GM23338 (cell line): ENCODE results near the gene CNN3. TPM values are rescaled to one million over a fixed set of nuclear protein-coding genes. Genes with fewer than 3 reads are reported as not detected.

Source experiments
- CREB1 ChIP-seq: fragments of 250-450 bp; sonication (Bioruptor Pico); IDR thresholded peaks from 2 replicates; pipeline ENCODE4 v1.5.0; 2020; ENCODE audit warnings: low read depth, mild to moderate bottlenecking, moderate library complexity
- EZH2 ChIP-seq: fragments of 200-600 bp; sonication (generic); IDR thresholded peaks from one replicate; pipeline ENCODE4 v1.8.0; 2017; ENCODE audit warnings: antibody characterized with exemption, mild to moderate bottlenecking, low read depth; ENCODE audit not compliant: unreplicated experiment
- EZH2phosphoT487 ChIP-seq: fragments of 200-600 bp; sonication (generic); IDR thresholded peaks from one replicate; pipeline ENCODE4 v1.8.1; 2018; ENCODE audit warnings: antibody characterized with exemption; ENCODE audit not compliant: unreplicated experiment
- JUNB ChIP-seq: IDR thresholded peaks from one replicate; pipeline ENCODE4 v1.6.1; 2016; ENCODE audit warnings: antibody characterized with exemption; ENCODE audit not compliant: unreplicated experiment
- POLR2AphosphoS5 ChIP-seq: IDR thresholded peaks from 2 replicates; pipeline ENCODE4 v1.6.1; 2016; ENCODE audit warnings: antibody characterized with exemption, low read depth
- STAT1 ChIP-seq: IDR thresholded peaks from one replicate; pipeline ENCODE4 v1.6.1; 2016; ENCODE audit warnings: antibody characterized with exemption; ENCODE audit not compliant: unreplicated experiment
- polyA plus RNA-seq: library from polyadenylated mRNA; unstranded; fragments of >200 nt; fragmentation: Nextera tagmentation; extraction: Ambion mirVana; gene quantifications from 2 replicates; pipeline ENCODE4 v1.2.1, GENCODE V29; 2016
- total RNA-seq: library from RNA; depleted of rRNA; stranded (reverse); fragments of >200 nt; shearing (Covaris generic); gene quantifications from 2 replicates; pipeline ENCODE4 v1.2.3, GENCODE V29; 2014
- TF ChIP-seq, protein P1 (sequence below): fragments of 250-450 bp; sonication (Bioruptor Pico); IDR thresholded peaks from 2 replicates; pipeline ENCODE4 v1.5.0; 2020; ENCODE audit warnings: mild to moderate bottlenecking, moderate library complexity
- TF ChIP-seq, protein P2 (sequence below): IDR thresholded peaks from 2 replicates; pipeline ENCODE4 v1.6.1; 2016; ENCODE audit warnings: antibody characterized with exemption
- TF ChIP-seq, protein P3 (sequence below): IDR thresholded peaks from one replicate; pipeline ENCODE4 v1.6.1; 2018; ENCODE audit warnings: antibody characterized with exemption; ENCODE audit not compliant: unreplicated experiment

CNN3 gene
- total and polyA plus RNA-seq, 2 experiments from 2014 or later, result 220 to 312 TPM

DNA sequence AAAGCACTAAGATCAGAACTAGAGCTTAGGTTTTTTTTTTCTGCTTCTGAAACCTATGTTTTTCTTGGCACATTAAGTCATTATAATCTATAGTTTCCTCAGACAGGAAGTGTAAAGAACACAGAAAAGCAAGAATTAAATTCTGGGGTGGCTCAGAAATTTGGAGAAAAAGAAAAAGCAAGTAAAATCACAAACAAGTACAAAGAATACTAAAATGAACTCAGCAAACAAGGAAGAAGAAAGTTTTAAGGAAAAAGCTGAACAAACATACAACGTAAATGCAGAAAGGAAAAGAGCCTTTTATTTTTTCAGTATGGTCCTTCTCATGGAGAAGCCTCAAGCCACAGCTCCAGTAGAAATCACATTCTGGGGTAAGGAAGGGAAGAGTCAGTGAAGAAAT lies 8.6 kb upstream of the CNN3 start (continued):
- TF ChIP-seq, protein P1, sequence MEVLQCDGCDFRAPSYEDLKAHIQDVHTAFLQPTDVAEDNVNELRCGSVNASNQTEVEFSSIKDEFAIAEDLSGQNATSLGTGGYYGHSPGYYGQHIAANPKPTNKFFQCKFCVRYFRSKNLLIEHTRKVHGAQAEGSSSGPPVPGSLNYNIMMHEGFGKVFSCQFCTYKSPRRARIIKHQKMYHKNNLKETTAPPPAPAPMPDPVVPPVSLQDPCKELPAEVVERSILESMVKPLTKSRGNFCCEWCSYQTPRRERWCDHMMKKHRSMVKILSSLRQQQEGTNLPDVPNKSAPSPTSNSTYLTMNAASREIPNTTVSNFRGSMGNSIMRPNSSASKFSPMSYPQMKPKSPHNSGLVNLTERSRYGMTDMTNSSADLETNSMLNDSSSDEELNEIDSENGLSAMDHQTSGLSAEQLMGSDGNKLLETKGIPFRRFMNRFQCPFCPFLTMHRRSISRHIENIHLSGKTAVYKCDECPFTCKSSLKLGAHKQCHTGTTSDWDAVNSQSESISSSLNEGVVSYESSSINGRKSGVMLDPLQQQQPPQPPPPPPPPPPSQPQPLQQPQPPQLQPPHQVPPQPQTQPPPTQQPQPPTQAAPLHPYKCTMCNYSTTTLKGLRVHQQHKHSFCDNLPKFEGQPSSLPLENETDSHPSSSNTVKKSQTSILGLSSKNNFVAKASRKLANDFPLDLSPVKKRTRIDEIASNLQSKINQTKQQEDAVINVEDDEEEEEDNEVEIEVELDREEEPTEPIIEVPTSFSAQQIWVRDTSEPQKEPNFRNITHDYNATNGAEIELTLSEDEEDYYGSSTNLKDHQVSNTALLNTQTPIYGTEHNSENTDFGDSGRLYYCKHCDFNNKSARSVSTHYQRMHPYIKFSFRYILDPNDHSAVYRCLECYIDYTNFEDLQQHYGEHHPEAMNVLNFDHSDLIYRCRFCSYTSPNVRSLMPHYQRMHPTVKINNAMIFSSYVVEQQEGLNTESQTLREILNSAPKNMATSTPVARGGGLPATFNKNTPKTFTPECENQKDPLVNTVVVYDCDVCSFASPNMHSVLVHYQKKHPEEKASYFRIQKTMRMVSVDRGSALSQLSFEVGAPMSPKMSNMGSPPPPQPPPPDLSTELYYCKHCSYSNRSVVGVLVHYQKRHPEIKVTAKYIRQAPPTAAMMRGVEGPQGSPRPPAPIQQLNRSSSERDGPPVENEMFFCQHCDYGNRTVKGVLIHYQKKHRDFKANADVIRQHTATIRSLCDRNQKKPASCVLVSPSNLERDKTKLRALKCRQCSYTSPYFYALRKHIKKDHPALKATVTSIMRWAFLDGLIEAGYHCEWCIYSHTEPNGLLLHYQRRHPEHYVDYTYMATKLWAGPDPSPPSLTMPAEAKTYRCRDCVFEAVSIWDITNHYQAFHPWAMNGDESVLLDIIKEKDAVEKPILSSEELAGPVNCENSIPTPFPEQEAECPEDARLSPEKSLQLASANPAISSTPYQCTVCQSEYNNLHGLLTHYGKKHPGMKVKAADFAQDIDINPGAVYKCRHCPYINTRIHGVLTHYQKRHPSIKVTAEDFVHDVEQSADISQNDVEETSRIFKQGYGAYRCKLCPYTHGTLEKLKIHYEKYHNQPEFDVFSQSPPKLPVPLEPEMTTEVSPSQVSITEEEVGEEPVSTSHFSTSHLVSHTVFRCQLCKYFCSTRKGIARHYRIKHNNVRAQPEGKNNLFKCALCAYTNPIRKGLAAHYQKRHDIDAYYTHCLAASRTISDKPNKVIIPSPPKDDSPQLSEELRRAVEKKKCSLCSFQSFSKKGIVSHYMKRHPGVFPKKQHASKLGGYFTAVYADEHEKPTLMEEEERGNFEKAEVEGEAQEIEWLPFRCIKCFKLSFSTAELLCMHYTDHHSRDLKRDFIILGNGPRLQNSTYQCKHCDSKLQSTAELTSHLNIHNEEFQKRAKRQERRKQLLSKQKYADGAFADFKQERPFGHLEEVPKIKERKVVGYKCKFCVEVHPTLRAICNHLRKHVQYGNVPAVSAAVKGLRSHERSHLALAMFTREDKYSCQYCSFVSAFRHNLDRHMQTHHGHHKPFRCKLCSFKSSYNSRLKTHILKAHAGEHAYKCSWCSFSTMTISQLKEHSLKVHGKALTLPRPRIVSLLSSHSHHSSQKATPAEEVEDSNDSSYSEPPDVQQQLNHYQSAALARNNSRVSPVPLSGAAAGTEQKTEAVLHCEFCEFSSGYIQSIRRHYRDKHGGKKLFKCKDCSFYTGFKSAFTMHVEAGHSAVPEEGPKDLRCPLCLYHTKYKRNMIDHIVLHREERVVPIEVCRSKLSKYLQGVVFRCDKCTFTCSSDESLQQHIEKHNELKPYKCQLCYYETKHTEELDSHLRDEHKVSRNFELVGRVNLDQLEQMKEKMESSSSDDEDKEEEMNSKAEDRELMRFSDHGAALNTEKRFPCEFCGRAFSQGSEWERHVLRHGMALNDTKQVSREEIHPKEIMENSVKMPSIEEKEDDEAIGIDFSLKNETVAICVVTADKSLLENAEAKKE, result no peak
- TF ChIP-seq, protein P2, sequence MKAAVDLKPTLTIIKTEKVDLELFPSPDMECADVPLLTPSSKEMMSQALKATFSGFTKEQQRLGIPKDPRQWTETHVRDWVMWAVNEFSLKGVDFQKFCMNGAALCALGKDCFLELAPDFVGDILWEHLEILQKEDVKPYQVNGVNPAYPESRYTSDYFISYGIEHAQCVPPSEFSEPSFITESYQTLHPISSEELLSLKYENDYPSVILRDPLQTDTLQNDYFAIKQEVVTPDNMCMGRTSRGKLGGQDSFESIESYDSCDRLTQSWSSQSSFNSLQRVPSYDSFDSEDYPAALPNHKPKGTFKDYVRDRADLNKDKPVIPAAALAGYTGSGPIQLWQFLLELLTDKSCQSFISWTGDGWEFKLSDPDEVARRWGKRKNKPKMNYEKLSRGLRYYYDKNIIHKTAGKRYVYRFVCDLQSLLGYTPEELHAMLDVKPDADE, result no peak
- TF ChIP-seq CREB1 (CRISPR knock-in tag) (no peak), EZH2 (no peak), POLR2AphosphoS5 (no peak), EZH2phosphoT487 (no peak), JUNB (no peak), STAT1 (no peak)
- TF ChIP-seq, protein P3, sequence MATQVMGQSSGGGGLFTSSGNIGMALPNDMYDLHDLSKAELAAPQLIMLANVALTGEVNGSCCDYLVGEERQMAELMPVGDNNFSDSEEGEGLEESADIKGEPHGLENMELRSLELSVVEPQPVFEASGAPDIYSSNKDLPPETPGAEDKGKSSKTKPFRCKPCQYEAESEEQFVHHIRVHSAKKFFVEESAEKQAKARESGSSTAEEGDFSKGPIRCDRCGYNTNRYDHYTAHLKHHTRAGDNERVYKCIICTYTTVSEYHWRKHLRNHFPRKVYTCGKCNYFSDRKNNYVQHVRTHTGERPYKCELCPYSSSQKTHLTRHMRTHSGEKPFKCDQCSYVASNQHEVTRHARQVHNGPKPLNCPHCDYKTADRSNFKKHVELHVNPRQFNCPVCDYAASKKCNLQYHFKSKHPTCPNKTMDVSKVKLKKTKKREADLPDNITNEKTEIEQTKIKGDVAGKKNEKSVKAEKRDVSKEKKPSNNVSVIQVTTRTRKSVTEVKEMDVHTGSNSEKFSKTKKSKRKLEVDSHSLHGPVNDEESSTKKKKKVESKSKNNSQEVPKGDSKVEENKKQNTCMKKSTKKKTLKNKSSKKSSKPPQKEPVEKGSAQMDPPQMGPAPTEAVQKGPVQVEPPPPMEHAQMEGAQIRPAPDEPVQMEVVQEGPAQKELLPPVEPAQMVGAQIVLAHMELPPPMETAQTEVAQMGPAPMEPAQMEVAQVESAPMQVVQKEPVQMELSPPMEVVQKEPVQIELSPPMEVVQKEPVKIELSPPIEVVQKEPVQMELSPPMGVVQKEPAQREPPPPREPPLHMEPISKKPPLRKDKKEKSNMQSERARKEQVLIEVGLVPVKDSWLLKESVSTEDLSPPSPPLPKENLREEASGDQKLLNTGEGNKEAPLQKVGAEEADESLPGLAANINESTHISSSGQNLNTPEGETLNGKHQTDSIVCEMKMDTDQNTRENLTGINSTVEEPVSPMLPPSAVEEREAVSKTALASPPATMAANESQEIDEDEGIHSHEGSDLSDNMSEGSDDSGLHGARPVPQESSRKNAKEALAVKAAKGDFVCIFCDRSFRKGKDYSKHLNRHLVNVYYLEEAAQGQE, result no peak
